Type B pancreatic cell (in vitro differentiated cells): ENCODE measurements around the gene BUD13. TPM values are rescaled to one million over a fixed set of nuclear protein-coding genes. Genes with fewer than 3 reads are reported as not detected.
A peak's percentile ranks its signal among the peaks of the same experiment; 100 is the strongest.

Experiments used
- DNase-seq: peaks from one replicate; pipeline ENCODE4 v3.0.0; 2021; ENCODE audit warnings: mixed read lengths; ENCODE audit not compliant: unreplicated experiment; ENCODE audit errors: extremely low spot score
- H3K27ac Mint-ChIP-seq: 2 replicates; pipeline ENCODE4 v1.8.0; 2021; ENCODE audit warnings: mild to moderate bottlenecking, mixed read lengths
- H3K27me3 Mint-ChIP-seq: 2 replicates; pipeline ENCODE4 v1.8.0; 2021; ENCODE audit warnings: mixed read lengths
- H3K36me3 Mint-ChIP-seq: 2 replicates; pipeline ENCODE4 v1.8.0; 2021; ENCODE audit warnings: mixed read lengths
- H3K4me1 Mint-ChIP-seq: one replicate; pipeline ENCODE4 v1.8.0; 2021; ENCODE audit warnings: mixed read lengths; ENCODE audit not compliant: unreplicated experiment
- H3K4me3 Mint-ChIP-seq: 2 replicates; pipeline ENCODE4 v1.8.0; 2021; ENCODE audit warnings: mild to moderate bottlenecking, mixed read lengths
- H3K9me3 Mint-ChIP-seq: 2 replicates; pipeline ENCODE4 v1.8.0; 2021; ENCODE audit warnings: mixed read lengths
- CTCF ChIP-seq: fragments of 200-600 bp; sonication (generic); conservative IDR thresholded peaks from 2 replicates; pipeline ENCODE4 v1.5.0; 2021; ENCODE audit warnings: antibody characterized with exemption, mild to moderate bottlenecking
- total RNA-seq: library from RNA; stranded (reverse); gene quantifications from 2 replicates; pipeline ENCODE4 v1.2.1, GENCODE V29; 2021; ENCODE audit warnings: low replicate concordance

Gene BUD13
- total RNA-seq, 1 donor from 2014 or later: 23.8 TPM

GRCh38 chr11:116786966-116787365 is 14.2 kb upstream of the BUD13 start:
- DNase-seq: no peak
- H3K36me3 Mint-ChIP-seq: peaks cover 24% of the 10 kb centered on the region
- H3K27ac Mint-ChIP-seq: peak overlapping the region; percentile 76
- H3K27me3 Mint-ChIP-seq: peaks cover 3% of the 10 kb centered on the region
- peak overlapping the region; percentile 99 for H3K4me3 Mint-ChIP-seq
- H3K4me1 Mint-ChIP-seq: peaks cover 17% of the 10 kb centered on the region
- no peak for TF ChIP-seq CTCF
- H3K9me3 Mint-ChIP-seq: no peaks in the 10 kb centered on the region

- TF ChIP-seq CTCF: no peak
- H3K36me3 Mint-ChIP-seq: peaks cover 26% of the 10 kb centered on the region
- H3K27ac Mint-ChIP-seq: peak overlapping the region; percentile 76
- peaks cover 17% of the 10 kb centered on the region for H3K4me1 Mint-ChIP-seq
- DNase-seq: no peak
- peak overlapping the region; percentile 99 for H3K4me3 Mint-ChIP-seq
- H3K9me3 Mint-ChIP-seq: no peaks in the 10 kb centered on the region
- H3K27me3 Mint-ChIP-seq: peaks cover 3% of the 10 kb centered on the region
Observed at GRCh38 chr11:116786326-116786725, 13.5 kb upstream of the BUD13 start.

GRCh38 chr11:116782728-116783127 is 9.9 kb upstream of the BUD13 start:
- Mint-ChIP-seq H3K9me3 (no peaks in the 10 kb centered on the region), H3K36me3 (peaks cover 46% of the 10 kb centered on the region), H3K27ac (no peak overlapping the region), H3K4me1 (peaks cover 8% of the 10 kb centered on the region), H3K4me3 (no peak overlapping the region), H3K27me3 (no peaks in the 10 kb centered on the region)
- DNase-seq: no peak
- no peak for TF ChIP-seq CTCF

- Mint-ChIP-seq H3K4me3 (no peak overlapping the region), H3K36me3 (peaks cover 35% of the 10 kb centered on the region), H3K27ac (no peak overlapping the region), H3K9me3 (no peaks in the 10 kb centered on the region), H3K27me3 (no peaks in the 10 kb centered on the region), H3K4me1 (peaks cover 7% of the 10 kb centered on the region)
- DNase-seq: no peak
- no peak for TF ChIP-seq CTCF
Observed at GRCh38 chr11:116778556-116778955, 5.8 kb upstream of the BUD13 start.

GRCh38 chr11:116777056-116777455 is 4.3 kb upstream of the BUD13 start:
- H3K4me1 Mint-ChIP-seq: peaks cover 13% of the 10 kb centered on the region
- no peak overlapping the region for H3K4me3 Mint-ChIP-seq
- H3K27ac Mint-ChIP-seq: no peak overlapping the region
- TF ChIP-seq CTCF: no peak
- DNase-seq: no peak
- peaks cover 27% of the 10 kb centered on the region for H3K36me3 Mint-ChIP-seq
- H3K27me3 Mint-ChIP-seq: no peaks in the 10 kb centered on the region
- no peaks in the 10 kb centered on the region for H3K9me3 Mint-ChIP-seq

GRCh38 chr11:116776522-116776984 is 3.8 kb upstream of the BUD13 start:
- H3K9me3 Mint-ChIP-seq: no peaks in the 10 kb centered on the region
- no peak overlapping the region for H3K27ac Mint-ChIP-seq
- TF ChIP-seq CTCF: no peak
- no peak overlapping the region for H3K4me3 Mint-ChIP-seq
- DNase-seq: no peak
- H3K4me1 Mint-ChIP-seq: peaks cover 18% of the 10 kb centered on the region
- H3K36me3 Mint-ChIP-seq: peaks cover 27% of the 10 kb centered on the region
- H3K27me3 Mint-ChIP-seq: no peaks in the 10 kb centered on the region
